Activated CD8-positive, alpha-beta memory T cell treated with anti-CD3 and anti-CD28 coated beads for 24 hours (primary cell): ENCODE data around the gene GGCT.

ENCODE experiments used
- DNase-seq: peaks from one replicate; pipeline ENCODE4 v3.0.0-alpha.2; 2020

GGCT gene

GRCh38 chr7:30476459-30477145, 28.0 kb downstream of the GGCT start:
- no peak for DNase-seq

- DNase-seq: no peak
These were observed 29.0 kb downstream of the GGCT start for GRCh38 chr7:30475580-30475979.

DNA sequence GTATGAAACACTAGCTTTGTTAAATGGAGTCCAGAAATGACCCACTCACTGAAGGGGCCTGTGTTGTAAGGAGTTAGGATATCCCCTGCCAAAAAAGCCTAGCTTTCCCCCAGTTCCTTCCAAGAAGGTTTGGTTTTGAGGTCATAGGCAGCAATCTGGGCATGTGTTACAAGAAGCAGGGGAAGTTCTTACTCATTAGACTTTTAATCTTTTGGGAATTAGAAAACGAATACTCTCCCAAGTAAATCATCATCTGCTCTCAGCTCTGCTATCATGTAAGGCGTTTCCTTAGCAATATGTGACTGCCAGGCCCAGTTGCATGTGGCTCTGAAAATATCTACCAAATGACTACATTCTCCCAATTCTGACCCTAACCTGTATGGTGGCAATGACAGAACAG, 29.7 kb downstream of the GGCT start:
- no peak for DNase-seq

DNA sequence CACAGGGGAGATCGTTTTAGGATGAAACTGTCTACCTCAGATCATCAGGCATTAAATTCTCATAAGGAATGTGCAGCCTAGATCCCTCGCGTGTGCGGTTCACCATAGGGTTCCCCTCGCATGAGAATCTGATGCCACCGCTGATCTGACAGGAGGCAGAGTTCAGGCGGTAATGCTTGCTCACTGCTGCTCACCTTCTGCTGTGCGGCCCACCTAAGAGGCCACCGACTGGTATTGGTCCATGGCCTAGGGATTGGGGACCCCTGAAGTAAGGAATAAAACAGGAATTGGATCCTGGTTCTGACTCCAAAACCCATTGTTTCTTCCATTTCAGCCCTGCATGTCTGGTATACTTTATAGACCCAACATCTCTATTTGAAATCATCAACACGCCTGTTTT, 30.1 kb downstream of the GGCT start:
- no peak for DNase-seq

GRCh38 chr7:30473903-30474302, 30.7 kb downstream of the GGCT start:
- no peak for DNase-seq

DNA sequence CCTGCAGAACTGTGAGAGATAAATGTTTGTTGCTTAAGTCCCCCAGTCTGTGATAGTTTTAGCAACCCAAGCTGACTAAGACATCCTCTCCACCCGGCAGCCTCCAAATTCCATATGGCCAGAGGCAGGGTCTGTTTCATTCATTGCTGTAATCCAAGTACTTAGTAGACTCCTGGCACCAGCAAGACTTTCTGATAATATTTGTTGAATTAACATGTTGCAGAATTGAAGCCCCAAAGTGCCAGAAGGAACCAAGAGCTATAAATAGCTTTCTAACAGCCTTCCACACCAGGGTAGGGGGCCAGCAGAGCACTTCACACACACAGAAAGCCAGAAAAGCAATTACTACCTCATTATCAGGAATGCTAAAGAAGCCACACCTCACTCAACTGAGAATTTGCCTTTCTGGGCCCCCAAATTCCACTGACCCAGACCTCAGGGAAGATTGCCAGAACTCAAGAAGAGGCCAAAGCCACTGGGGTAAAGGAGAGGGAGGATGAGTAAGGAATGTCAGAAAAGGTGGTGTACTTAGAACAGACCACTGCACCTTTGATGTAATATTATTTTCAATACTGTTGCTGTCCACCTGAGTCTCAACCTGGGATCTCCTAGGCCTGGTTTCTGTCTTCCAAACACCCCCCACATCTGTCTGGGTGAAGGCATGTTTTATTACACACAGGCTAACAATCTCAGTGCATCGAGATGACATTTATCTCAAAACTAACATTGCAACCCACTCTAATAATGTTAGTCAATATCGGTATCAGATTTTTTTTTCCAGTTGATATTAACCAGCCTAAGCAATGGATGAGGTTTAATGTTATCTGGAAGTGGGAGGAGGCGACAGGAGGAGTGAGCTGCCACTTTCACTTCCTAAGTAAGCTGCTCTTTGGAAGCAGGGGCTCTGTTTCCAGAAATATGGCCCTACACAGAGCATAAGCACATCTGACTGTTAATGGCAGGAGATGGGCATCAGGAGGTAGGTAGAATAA, 31.5 kb downstream of the GGCT start:
- DNase-seq: no peak

- no peak for DNase-seq
These were observed 32.4 kb downstream of the GGCT start for GRCh38 chr7:30472081-30472783.

- DNase-seq: no peak
These were observed 33.4 kb downstream of the GGCT start for GRCh38 chr7:30471205-30471604.

- no peak for DNase-seq
These were observed 33.9 kb downstream of the GGCT start for GRCh38 chr7:30470771-30471170.

GRCh38 chr7:30470163-30470770, 34.4 kb downstream of the GGCT start:
- DNase-seq: peak; percentile 49

DNA sequence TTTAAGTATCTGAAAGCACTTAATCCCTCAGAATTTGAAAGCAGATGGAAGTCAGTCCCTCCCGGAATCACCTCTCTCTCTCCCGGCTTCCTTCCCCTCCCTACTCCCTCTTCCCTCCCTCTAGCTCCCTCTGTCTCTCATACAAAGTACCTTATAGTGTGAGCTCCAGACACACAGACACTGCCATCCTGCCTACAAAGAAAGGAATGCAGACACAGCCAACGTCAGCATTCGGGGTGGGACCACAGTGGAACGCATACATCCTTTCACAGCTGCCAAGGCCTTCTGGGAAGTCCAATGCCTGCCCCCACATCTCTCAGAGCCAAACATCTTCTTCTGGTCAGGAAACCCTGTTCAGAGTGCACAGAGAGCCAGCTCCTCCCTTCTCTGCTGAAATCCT, 35.3 kb downstream of the GGCT start:
- no peak for DNase-seq

DNA sequence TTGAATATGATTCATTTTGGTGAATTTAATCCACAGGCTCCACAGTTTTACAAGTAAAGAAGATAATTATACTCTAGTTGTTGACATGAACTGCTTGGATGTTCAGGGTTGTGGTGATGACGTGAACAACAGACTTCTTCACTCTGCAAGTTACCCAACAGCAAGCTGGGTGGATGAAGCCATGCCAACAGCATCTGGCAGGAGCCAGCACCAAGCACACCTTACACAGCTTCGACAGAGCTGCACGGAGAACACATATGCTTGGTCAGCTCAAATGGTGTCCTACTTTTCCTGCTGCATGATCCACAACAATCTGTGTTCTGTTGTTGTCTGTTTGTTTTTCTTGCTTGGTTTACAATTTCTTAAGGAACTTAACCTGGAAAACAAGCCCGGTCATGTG, 35.8 kb downstream of the GGCT start:
- peak; percentile 45 for DNase-seq

- DNase-seq: no peak
These were observed 36.6 kb downstream of the GGCT start for GRCh38 chr7:30468041-30468440.

- DNase-seq: peak; percentile 5
These were observed 37.4 kb downstream of the GGCT start for GRCh38 chr7:30467271-30467670.

- DNase-seq: peak; percentile 13
These were observed 38.4 kb downstream of the GGCT start for GRCh38 chr7:30466266-30466665.

- DNase-seq: peak; percentile 11
These were observed 38.8 kb downstream of the GGCT start for GRCh38 chr7:30465811-30466180.

GRCh38 chr7:30465046-30465810, 39.4 kb downstream of the GGCT start:
- peak; percentile 11 for DNase-seq

- DNase-seq: no peak
These were observed 40.4 kb downstream of the GGCT start for GRCh38 chr7:30464231-30464671.

DNA sequence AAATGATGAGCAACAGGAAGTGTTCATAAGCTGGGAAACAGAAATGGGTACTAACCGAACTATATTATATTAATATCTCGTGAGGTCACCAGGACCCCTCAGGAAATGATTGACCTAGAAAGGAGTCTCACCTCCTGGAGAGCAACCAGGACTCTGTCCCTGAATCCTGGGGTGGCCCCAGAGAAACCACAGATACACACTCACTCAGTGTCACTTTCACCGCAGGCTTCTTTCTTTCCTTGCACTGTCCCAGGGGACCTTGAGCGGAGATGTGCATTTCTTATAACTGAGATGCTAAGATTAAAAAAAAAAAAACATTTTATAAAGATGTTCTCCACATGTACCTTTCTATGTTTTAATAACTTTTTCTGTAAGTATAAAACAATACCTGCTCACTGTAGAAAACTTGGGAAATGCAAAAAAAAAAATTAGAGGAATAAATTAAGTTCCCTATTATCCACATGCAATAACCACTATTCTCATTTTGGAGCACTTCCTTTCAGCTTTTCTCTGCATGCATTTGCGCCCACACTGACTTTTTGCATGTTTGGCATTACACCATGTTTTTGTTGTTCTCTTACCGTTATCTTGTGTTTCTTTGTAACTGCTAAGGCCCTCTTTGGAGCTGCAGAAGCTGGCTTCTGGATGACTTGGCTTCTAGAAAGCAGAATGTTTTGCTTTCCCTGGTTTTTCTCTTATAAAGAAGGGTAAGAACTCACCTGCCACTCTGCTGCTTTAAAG, 41.1 kb downstream of the GGCT start:
- no peak for DNase-seq

DNA sequence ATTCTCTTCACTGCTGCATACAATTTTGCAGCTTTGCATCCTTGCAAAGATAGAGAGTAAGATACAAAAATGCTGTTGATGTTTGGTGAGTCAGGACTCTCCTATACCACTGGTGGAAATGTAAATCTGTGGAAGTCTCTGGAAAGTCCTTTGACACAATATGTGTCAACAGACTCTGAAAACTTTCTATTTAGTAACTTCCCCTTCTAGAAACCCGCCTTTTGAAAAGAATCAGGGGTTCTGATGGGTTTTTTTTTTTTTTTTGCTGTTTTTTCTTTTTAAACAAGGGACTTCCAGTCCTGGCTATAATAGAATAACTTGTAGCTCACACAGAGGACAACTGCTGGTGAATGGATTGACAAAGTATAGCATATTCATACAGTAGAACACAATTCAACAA, 42.5 kb downstream of the GGCT start:
- no peak for DNase-seq

DNA sequence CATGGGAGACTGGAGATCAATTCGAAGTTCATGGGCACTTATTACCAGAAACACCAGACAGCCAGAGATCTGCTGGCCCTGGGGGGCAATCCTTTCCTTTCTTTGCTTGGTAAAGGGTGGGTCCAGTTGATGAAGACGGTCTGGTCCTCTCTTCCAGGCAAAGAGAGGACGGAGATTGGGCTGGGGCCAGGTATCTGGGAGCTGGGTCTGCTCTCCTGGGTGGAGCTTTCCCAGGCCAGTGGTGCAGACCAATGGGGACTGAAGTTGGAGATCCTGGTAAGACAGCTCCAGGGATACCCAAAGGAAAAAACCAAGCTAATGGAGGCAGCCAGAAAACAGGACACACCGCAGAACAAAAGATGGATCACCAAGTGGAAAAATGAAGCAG, 44.4 kb downstream of the GGCT start:
- DNase-seq: no peak
